ENCODE results near the gene PIKFYVE.
A peak's percentile ranks its signal among the peaks of the same experiment; 100 is the strongest.

The PIKFYVE gene

GRCh38 chr2:208254871-208255556 lies 11.0 kb upstream of the PIKFYVE start, which contains the start of gene IDH1:
TSS of gene IDH1 (minus strand) at chr2:208255071. CDS start at chr2:208251551, 3,520 bp downstream.
- Histone ChIP-seq H3K27ac (replicated peaks; ENCODE audit: low read length) (peak within 1 kb of the TSS; percentile 99), H3K23ac (ENCODE audit: low read depth, low read length, poor library complexity) (peak within 1 kb of the TSS; percentile 95), H3K36me3 (replicated peaks in 1 of 2; ENCODE audit: control insufficient read depth in 2 of 2, insufficient read depth in 2 of 2, low read length in 2 of 2) (peaks cover 3 to 40% of the 10 kb centered on the region in 2 donors), H4K91ac (ENCODE audit: low read depth, low read length, poor library complexity) (no peak within 1 kb of the TSS), H3K4me2 (ENCODE audit: insufficient read depth, low read length, poor library complexity, severe bottlenecking) (peak within 1 kb of the TSS; percentile 72), H3K4ac (ENCODE audit: low read length) (no peak within 1 kb of the TSS), H2BK120ac (ENCODE audit: low read depth, low read length) (no peak within 1 kb of the TSS), H3K4me1 (ENCODE audit: control insufficient read depth in 2 of 2, insufficient read depth in 1 of 2, low read depth in 1 of 2, low read length in 2 of 2) (peaks cover 1 to 27% of the 10 kb centered on the region in 2 donors), H2BK15ac (ENCODE audit: low read length) (peak within 1 kb of the TSS; percentile 42), H3K79me1 (ENCODE audit: low read depth, low read length) (peaks cover 3% of the 10 kb centered on the region), H2BK5ac (ENCODE audit: low read length) (peak within 1 kb of the TSS; percentile 85), H3K9ac (ENCODE audit: low read depth, low read length, poor library complexity) (peak within 1 kb of the TSS; percentile 94), H3K4me3 (ENCODE audit: low read length in 2 of 2) (peak within 1 kb of the TSS; percentile 84 to 92), H3K27me3 (ENCODE audit: control insufficient read depth in 3 of 3, insufficient read depth in 3 of 3, low read depth in 1 of 3, low read length in 3 of 3) (no peaks in the 10 kb centered on the region), H2AFZ (ENCODE audit: low read length) (peak within 1 kb of the TSS; percentile 95), H3K9me3 (replicated peaks in 1 of 2; ENCODE audit: control insufficient read depth in 2 of 2, insufficient read depth in 1 of 2, low read depth in 1 of 2, low read length in 2 of 2) (no peaks in the 10 kb centered on the region), H3K18ac (ENCODE audit: low read length) (peak within 1 kb of the TSS; percentile 99), H2AK5ac (ENCODE audit: low read depth, low read length) (no peak within 1 kb of the TSS), H4K8ac (ENCODE audit: low read depth, low read length) (no peak within 1 kb of the TSS), H2BK12ac (ENCODE audit: low read length) (no peak within 1 kb of the TSS), H3K14ac (ENCODE audit: low read length) (no peak within 1 kb of the TSS)
- no CpG with 5 or more reads among the region's 48 CpGs for WGBS, 2 donors (ENCODE audit: extremely low coverage in 2 of 2, insufficient read length in 2 of 2, insufficient replicate concordance in 1 of 2)
- DNase-seq (ENCODE audit: low spot score): peak; percentile 97

GRCh38 chr2:208255557-208256106 lies 10.4 kb upstream of the PIKFYVE start:
- Histone ChIP-seq H2AK5ac (ENCODE audit: low read depth, low read length) (no peak overlapping the region), H3K27ac (replicated peaks; ENCODE audit: low read length) (peak overlapping the region; percentile 99), H3K18ac (ENCODE audit: low read length) (peak overlapping the region; percentile 99), H3K36me3 (replicated peaks in 1 of 2; ENCODE audit: control insufficient read depth in 2 of 2, insufficient read depth in 2 of 2, low read length in 2 of 2) (peaks cover 1 to 34% of the 10 kb centered on the region in 2 donors), H2BK5ac (ENCODE audit: low read length) (peak overlapping the region; percentile 85), H2BK15ac (ENCODE audit: low read length) (peak overlapping the region; percentile 42), H3K4me1 (ENCODE audit: control insufficient read depth in 2 of 2, insufficient read depth in 1 of 2, low read depth in 1 of 2, low read length in 2 of 2) (peaks cover 1 to 25% of the 10 kb centered on the region in 2 donors), H4K91ac (ENCODE audit: low read depth, low read length, poor library complexity) (no peak overlapping the region), H2AFZ (ENCODE audit: low read length) (peak overlapping the region; percentile 95), H3K9ac (ENCODE audit: low read depth, low read length, poor library complexity) (no peak overlapping the region), H2BK120ac (ENCODE audit: low read depth, low read length) (no peak overlapping the region), H3K9me3 (replicated peaks in 1 of 2; ENCODE audit: control insufficient read depth in 2 of 2, insufficient read depth in 1 of 2, low read depth in 1 of 2, low read length in 2 of 2) (no peaks in the 10 kb centered on the region), H3K79me1 (ENCODE audit: low read depth, low read length) (peaks cover 3% of the 10 kb centered on the region), H3K4ac (ENCODE audit: low read length) (no peak overlapping the region), H3K4me2 (ENCODE audit: insufficient read depth, low read length, poor library complexity, severe bottlenecking) (peak overlapping the region; percentile 48), H3K14ac (ENCODE audit: low read length) (no peak overlapping the region), H3K4me3 (ENCODE audit: low read length in 2 of 2) (peak overlapping the region; percentile 84 to 91), H4K8ac (ENCODE audit: low read depth, low read length) (no peak overlapping the region), H2BK12ac (ENCODE audit: low read length) (no peak overlapping the region), H3K27me3 (ENCODE audit: control insufficient read depth in 3 of 3, insufficient read depth in 3 of 3, low read depth in 1 of 3, low read length in 3 of 3) (no peaks in the 10 kb centered on the region), H3K23ac (ENCODE audit: low read depth, low read length, poor library complexity) (no peak overlapping the region)
- WGBS, 2 donors (ENCODE audit: extremely low coverage in 2 of 2, insufficient read length in 2 of 2, insufficient replicate concordance in 1 of 2): no CpG with 5 or more reads among the region's 13 CpGs
- no peak for DNase-seq (ENCODE audit: low spot score)

- DNase-seq (ENCODE audit: low spot score): no peak
- Histone ChIP-seq H3K79me1 (ENCODE audit: low read depth, low read length) (peaks cover 3% of the 10 kb centered on the region), H3K36me3 (replicated peaks in 1 of 2; ENCODE audit: control insufficient read depth in 2 of 2, insufficient read depth in 2 of 2, low read length in 2 of 2) (peaks cover 1 to 28% of the 10 kb centered on the region in 2 donors), H2AFZ (ENCODE audit: low read length) (no peak overlapping the region), H2BK12ac (ENCODE audit: low read length) (no peak overlapping the region), H2BK120ac (ENCODE audit: low read depth, low read length) (no peak overlapping the region), H4K8ac (ENCODE audit: low read depth, low read length) (no peak overlapping the region), H3K9ac (ENCODE audit: low read depth, low read length, poor library complexity) (no peak overlapping the region), H3K18ac (ENCODE audit: low read length) (no peak overlapping the region), H3K4me2 (ENCODE audit: insufficient read depth, low read length, poor library complexity, severe bottlenecking) (no peak overlapping the region), H3K23ac (ENCODE audit: low read depth, low read length, poor library complexity) (no peak overlapping the region), H3K27me3 (ENCODE audit: control insufficient read depth in 3 of 3, insufficient read depth in 3 of 3, low read depth in 1 of 3, low read length in 3 of 3) (no peaks in the 10 kb centered on the region), H2BK15ac (ENCODE audit: low read length) (no peak overlapping the region), H3K4me3 (ENCODE audit: low read length in 2 of 2) (no peak overlapping the region), H3K4ac (ENCODE audit: low read length) (no peak overlapping the region), H2BK5ac (ENCODE audit: low read length) (no peak overlapping the region), H2AK5ac (ENCODE audit: low read depth, low read length) (no peak overlapping the region), H3K4me1 (ENCODE audit: control insufficient read depth in 2 of 2, insufficient read depth in 1 of 2, low read depth in 1 of 2, low read length in 2 of 2) (peaks cover 1 to 23% of the 10 kb centered on the region in 2 donors), H4K91ac (ENCODE audit: low read depth, low read length, poor library complexity) (no peak overlapping the region), H3K14ac (ENCODE audit: low read length) (no peak overlapping the region), H3K9me3 (replicated peaks in 1 of 2; ENCODE audit: control insufficient read depth in 2 of 2, insufficient read depth in 1 of 2, low read depth in 1 of 2, low read length in 2 of 2) (no peaks in the 10 kb centered on the region), H3K27ac (replicated peaks; ENCODE audit: low read length) (no peak overlapping the region)
- WGBS, 2 donors (ENCODE audit: extremely low coverage in 2 of 2, insufficient read length in 2 of 2, insufficient replicate concordance in 1 of 2): no CpG with 5 or more reads among the region's 10 CpGs
Measured at GRCh38 chr2:208256192-208256782, 9.8 kb upstream of the PIKFYVE start.
